Cardiac fibroblast (primary cell): ENCODE measurements around the gene HBEGF.

ENCODE experiments used
- DNase-seq, 2 donors: peaks; one replicate each; pipeline versions ENCODE4 v3.0.0 to v3.0.0-alpha.2; 2010; ENCODE audit warnings: low read depth in 2 of 2
- H3K4me3 ChIP-seq, 2 donors: replicated peaks in 1 of 2; 1 replicate in 1 of 2; 2 replicates in 1 of 2; pipeline ENCODE4 v1.5.1; 2011; ENCODE audit warnings: low read depth in 2 of 2, low read length in 2 of 2, mild to moderate bottlenecking in 2 of 2, moderate library complexity in 1 of 2
- TF ChIP-seq, protein P1 (sequence below): IDR thresholded peaks from one replicate; pipeline ENCODE4 v1.5.1; 2011; ENCODE audit warnings: low read depth, mild to moderate bottlenecking, low read length, inconsistent platforms

The HBEGF gene

GRCh38 chr5:140362311-140362710 lies 15.9 kb upstream of the HBEGF start:
- DNase-seq, result no peak
- no peak overlapping the region for H3K4me3 ChIP-seq
- TF ChIP-seq, protein P1, sequence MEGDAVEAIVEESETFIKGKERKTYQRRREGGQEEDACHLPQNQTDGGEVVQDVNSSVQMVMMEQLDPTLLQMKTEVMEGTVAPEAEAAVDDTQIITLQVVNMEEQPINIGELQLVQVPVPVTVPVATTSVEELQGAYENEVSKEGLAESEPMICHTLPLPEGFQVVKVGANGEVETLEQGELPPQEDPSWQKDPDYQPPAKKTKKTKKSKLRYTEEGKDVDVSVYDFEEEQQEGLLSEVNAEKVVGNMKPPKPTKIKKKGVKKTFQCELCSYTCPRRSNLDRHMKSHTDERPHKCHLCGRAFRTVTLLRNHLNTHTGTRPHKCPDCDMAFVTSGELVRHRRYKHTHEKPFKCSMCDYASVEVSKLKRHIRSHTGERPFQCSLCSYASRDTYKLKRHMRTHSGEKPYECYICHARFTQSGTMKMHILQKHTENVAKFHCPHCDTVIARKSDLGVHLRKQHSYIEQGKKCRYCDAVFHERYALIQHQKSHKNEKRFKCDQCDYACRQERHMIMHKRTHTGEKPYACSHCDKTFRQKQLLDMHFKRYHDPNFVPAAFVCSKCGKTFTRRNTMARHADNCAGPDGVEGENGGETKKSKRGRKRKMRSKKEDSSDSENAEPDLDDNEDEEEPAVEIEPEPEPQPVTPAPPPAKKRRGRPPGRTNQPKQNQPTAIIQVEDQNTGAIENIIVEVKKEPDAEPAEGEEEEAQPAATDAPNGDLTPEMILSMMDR, result no peak

GRCh38 chr5:140361901-140362300 lies 15.5 kb upstream of the HBEGF start:
- TF ChIP-seq, protein P1, result no peak
- H3K4me3 ChIP-seq, result no peak overlapping the region
- DNase-seq, result no peak

DNA sequence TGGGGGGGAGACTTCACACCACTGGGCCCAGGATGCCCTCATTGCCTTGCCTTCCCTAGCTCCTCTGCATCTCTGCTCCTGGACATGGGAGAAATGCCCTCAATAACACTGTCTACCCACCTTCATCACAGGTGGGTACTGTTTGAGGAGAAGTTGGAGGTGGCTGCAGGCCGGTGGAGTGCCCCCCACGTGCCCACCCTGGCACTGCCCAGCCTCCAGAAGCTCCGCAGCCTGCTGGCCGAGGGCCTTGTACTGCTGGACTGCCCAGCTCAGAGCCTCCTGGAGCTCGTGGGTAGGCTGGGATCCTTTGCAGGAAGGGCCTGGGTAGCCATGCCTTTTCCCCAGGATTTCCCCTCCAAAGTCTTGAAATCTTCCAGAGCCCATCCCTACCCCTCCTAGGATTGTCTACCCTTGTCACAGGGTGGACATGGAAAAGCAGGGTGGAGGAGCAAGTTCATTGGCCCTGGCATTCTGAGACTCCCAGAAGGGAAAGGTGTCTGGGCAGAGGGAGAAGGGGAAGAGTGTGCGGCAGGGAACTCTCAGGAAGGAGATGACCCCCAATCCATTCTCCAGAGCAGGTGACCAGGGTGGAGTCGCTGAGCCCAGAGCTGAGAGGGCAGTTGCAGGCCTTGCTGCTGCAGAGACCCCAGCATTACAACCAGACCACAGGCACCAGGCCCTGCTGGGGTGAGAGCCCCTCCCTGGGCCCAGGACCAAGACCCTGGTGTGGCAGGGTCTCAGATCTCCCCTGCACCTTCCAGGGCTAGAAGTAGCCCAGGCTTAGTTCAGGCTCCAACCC lies 14.5 kb upstream of the HBEGF start:
- H3K4me3 ChIP-seq, result no peak overlapping the region
- no peak for DNase-seq
- TF ChIP-seq, protein P1, result no peak

- TF ChIP-seq, protein P1, result no peak
- H3K4me3 ChIP-seq, result no peak within 1 kb of the TSS
- no peak for DNase-seq
Observed at GRCh38 chr5:140360101-140360500, 13.7 kb upstream of the HBEGF start, which contains the start of gene SLC4A9. TSS of gene SLC4A9 (plus strand) at chr5:140360194. CDS start at chr5:140360237, 43 bp downstream.

GRCh38 chr5:140358738-140359310 lies 12.4 kb upstream of the HBEGF start:
- DNase-seq, result peak; percentile 55
- no peak overlapping the region for H3K4me3 ChIP-seq
- TF ChIP-seq, protein P1, result peak; percentile 65

GRCh38 chr5:140357726-140358093 lies 11.3 kb upstream of the HBEGF start:
- peak overlapping the region in 1 of 2 donors; percentile 22 for H3K4me3 ChIP-seq
- TF ChIP-seq, protein P1, result peak; percentile 93

More at GRCh38 chr5:140357726-140358093, 11.3 kb upstream of the HBEGF start:
- peak; percentile 89 to 91 for DNase-seq
